Activated CD8-positive, alpha-beta memory T cell treated with anti-CD3 and anti-CD28 coated beads, Interleukin-2, amount 50 U/mL, for 1 hour (primary cell): ENCODE results near the gene OR4D1.

ENCODE experiments used
- DNase-seq: peaks from one replicate; pipeline ENCODE4 v3.0.0-alpha.2; 2020; ENCODE audit errors: extremely low read depth

OR4D1 gene

DNA sequence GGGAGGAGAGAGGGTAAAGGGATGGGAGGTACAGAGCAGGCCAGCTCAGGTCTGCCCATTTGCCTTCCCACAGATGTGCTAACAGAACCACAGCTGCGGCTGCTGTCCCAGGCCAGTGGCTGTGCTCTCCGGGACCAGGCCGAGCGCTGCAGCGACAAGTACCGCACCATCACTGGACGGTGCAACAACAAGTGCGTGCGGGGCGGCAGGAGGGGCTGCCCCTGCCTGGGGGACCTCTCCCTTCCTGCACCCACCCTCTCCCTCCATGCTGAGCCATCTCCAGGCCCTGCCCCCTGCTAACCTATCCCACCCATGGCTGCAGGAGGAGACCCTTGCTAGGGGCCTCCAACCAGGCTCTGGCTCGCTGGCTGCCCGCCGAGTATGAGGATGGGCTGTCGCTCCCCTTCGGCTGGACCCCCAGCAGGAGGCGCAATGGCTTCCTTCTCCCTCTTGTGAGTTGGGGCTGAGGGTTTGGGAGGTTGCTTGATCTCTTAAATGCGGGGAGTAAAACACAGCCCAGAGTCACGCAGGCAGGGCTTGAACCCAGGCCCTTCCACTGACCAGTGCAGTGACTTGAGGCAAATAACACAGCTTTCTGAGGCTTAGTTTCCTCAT, 45.6 kb downstream of the OR4D1 start:
- no peak for DNase-seq

GRCh38 chr17:58195518-58196123, 47.4 kb downstream of the OR4D1 start:
- DNase-seq, result no peak

- no peak for DNase-seq
Measured at GRCh38 chr17:58196610-58197009, 48.4 kb downstream of the OR4D1 start.

GRCh38 chr17:58200024-58200633, 51.9 kb downstream of the OR4D1 start:
- no peak for DNase-seq

- DNase-seq, result no peak
Measured at GRCh38 chr17:58202859-58203258, 54.7 kb downstream of the OR4D1 start.

- no peak for DNase-seq
Measured at GRCh38 chr17:58204796-58205195, 56.6 kb downstream of the OR4D1 start.

GRCh38 chr17:58205936-58206335, 57.8 kb downstream of the OR4D1 start:
- DNase-seq, result no peak

- DNase-seq, result no peak
Measured at GRCh38 chr17:58207451-58207850, 59.3 kb downstream of the OR4D1 start.

- DNase-seq, result no peak
Measured at GRCh38 chr17:58208344-58208743, 60.2 kb downstream of the OR4D1 start.
